ENCODE results near the gene TGOLN2. TPM values are rescaled to one million over a fixed set of nuclear protein-coding genes. Genes with fewer than 3 reads are reported as not detected.

TGOLN2 gene
- total and polyA plus RNA-seq, 10 of the 15 experiments (the other 5 are each of a cell fraction or from before 2014, with no cell fraction given): 13.8 to 92.3 (median 49.4) TPM

- RAD21 ChIA-PET (ENCODE audit: unreplicated experiment): interaction anchor here (2.3 kb wide), 1 partner anchor 9 kb away, joined by 7 read pairs; no protein-coding TSS in a partner anchor
- SMC1A ChIA-PET (ENCODE audit: uncharacterized antibody, unreplicated experiment): interaction anchor here (1.3 to 1.7 kb wide), 2 partner anchors 11 to 17 kb away, joined by 3 to 6 read pairs; no protein-coding TSS in a partner anchor
- DNase-seq (ENCODE audit: low read depth, low spot score) (no peak), ATAC-seq (peak; percentile 54), FAIRE-seq (no peak)
- no TSS peak for BruUV-seq (replicated peaks)
- intact Hi-C loops (cut with micrococcal nuclease; ENCODE audit: unreplicated experiment): no loop called here
- Histone ChIP-seq H3K9ac (ENCODE audit: control insufficient read depth, insufficient read depth, low read length) (no peak overlapping the region), H3K9me3 (replicated peaks; ENCODE audit: control insufficient read depth, insufficient read depth, low read length) (no peaks in the 10 kb centered on the region), H3K36me3 (ENCODE audit: control insufficient read depth in 2 of 2, insufficient read depth in 2 of 2, low read length in 1 of 2) (no peaks in the 10 kb centered on the region; a peak in 1 of 4 replicates), H4K20me1 (ENCODE audit: control insufficient read depth, insufficient read depth) (no peaks in the 10 kb centered on the region), H3K79me2 (ENCODE audit: control insufficient read depth, insufficient read depth, low read length) (no peaks in the 10 kb centered on the region), H3K27me3 (replicated peaks in 1 of 2; ENCODE audit: control insufficient read depth in 2 of 2, insufficient read depth in 2 of 2, low read length in 1 of 2) (no peaks in the 10 kb centered on the region), H3K4me1 (ENCODE audit: control insufficient read depth, insufficient read depth, low read length) (peaks cover 19% of the 10 kb centered on the region), H3K4me2 (ENCODE audit: control insufficient read depth, insufficient read depth) (0 out of 2 replicates have a peak overlapping the region, but pooled peaks have one; percentile 9), H2AFZ (ENCODE audit: control insufficient read depth, low read depth, low read length) (no peak overlapping the region; the same call in 1 of the 2 replicates), H3K27ac (ENCODE audit: control insufficient read depth, insufficient read depth) (no peak overlapping the region), H3K4me3 (no peak overlapping the region)
- TF ChIP-seq SMAD5 (IDR thresholded peaks at IDR 0.05; ENCODE audit: low read depth): no peak
- no peak for TF ChIP-seq MAX (IDR thresholded peaks at IDR 0.05; ENCODE audit: low read depth, low read length)
- TF ChIP-seq EP300 (IDR thresholded peaks at IDR 0.05; ENCODE audit: borderline replicate concordance in 1 of 2, control insufficient read depth in 1 of 2, low read depth in 2 of 2, low read length in 2 of 2): no peak
- no peak for TF ChIP-seq TARDBP (IDR thresholded peaks at IDR 0.05; ENCODE audit: borderline replicate concordance)
- CTCF ChIA-PET: interaction anchor here (0.8 to 3.2 kb wide), 3 partner anchors 9 to 42 kb away, joined by 3 to 27 read pairs (median 4); no protein-coding TSS in a partner anchor
- WGBS (ENCODE audit: insufficient coverage, insufficient replicate concordance, low lambda C conversion rate, missing lambda C conversion rate): 28% methylated on average over 12 of the region's 15 CpGs
- POLR2A ChIA-PET: interaction anchor here (0.8 kb wide), 1 partner anchor 13 kb away, joined by 3 read pairs; no protein-coding TSS in a partner anchor
- in situ Hi-C loops (cut with MboI): no loop called here
These were observed 18.8 kb downstream of the TGOLN2 start for GRCh38 chr2:85308896-85309555.

GRCh38 chr2:85308201-85308600 lies 19.6 kb downstream of the TGOLN2 start:
- Histone ChIP-seq H3K9ac (ENCODE audit: control insufficient read depth, insufficient read depth, low read length) (no peak overlapping the region), H3K4me3 (no peak overlapping the region), H3K27me3 (replicated peaks in 1 of 2; ENCODE audit: control insufficient read depth in 2 of 2, insufficient read depth in 2 of 2, low read length in 1 of 2) (no peaks in the 10 kb centered on the region; a peak in 1 of 4 replicates), H3K9me3 (replicated peaks; ENCODE audit: control insufficient read depth, insufficient read depth, low read length) (no peaks in the 10 kb centered on the region), H3K79me2 (ENCODE audit: control insufficient read depth, insufficient read depth, low read length) (no peaks in the 10 kb centered on the region), H3K4me2 (ENCODE audit: control insufficient read depth, insufficient read depth) (no peak overlapping the region), H4K20me1 (ENCODE audit: control insufficient read depth, insufficient read depth) (no peaks in the 10 kb centered on the region), H3K36me3 (ENCODE audit: control insufficient read depth in 2 of 2, insufficient read depth in 2 of 2, low read length in 1 of 2) (no peaks in the 10 kb centered on the region), H3K4me1 (ENCODE audit: control insufficient read depth, insufficient read depth, low read length) (peaks cover 19% of the 10 kb centered on the region), H3K27ac (ENCODE audit: control insufficient read depth, insufficient read depth) (no peak overlapping the region), H2AFZ (ENCODE audit: control insufficient read depth, low read depth, low read length) (no peak overlapping the region)
- SMC1A ChIA-PET (ENCODE audit: uncharacterized antibody, unreplicated experiment): interaction anchor here (1.3 kb wide), 1 partner anchor 11 kb away, joined by 3 read pairs; no protein-coding TSS in a partner anchor
- in situ Hi-C loops (cut with MboI) (no loop called here), intact Hi-C loops (cut with micrococcal nuclease; ENCODE audit: unreplicated experiment) (no loop called here)
- CTCF ChIA-PET: interaction anchor here (1.2 to 3.2 kb wide), 2 partner anchors 9 to 11 kb away, joined by 3 to 27 read pairs; no protein-coding TSS in a partner anchor
- ATAC-seq (no peak), FAIRE-seq (no peak), DNase-seq (ENCODE audit: low read depth, low spot score) (no peak)
- WGBS (ENCODE audit: insufficient coverage, insufficient replicate concordance, low lambda C conversion rate, missing lambda C conversion rate): 50% methylated on average over 4 of the region's 6 CpGs
- BruUV-seq (replicated peaks): no TSS peak
- POLR2A ChIA-PET: no interaction called here
- RAD21 ChIA-PET (ENCODE audit: unreplicated experiment): no interaction called here
- no peak for TF ChIP-seq SP1 (IDR thresholded peaks at IDR 0.05; ENCODE audit: low read depth, low read length)
- no peak for TF ChIP-seq MXI1 (IDR thresholded peaks at IDR 0.05; ENCODE audit: low read depth, low read length)
- no peak for TF ChIP-seq CTCF (IDR thresholded peaks at IDR 0.05 in 2 of 3, conservative IDR thresholded peaks at IDR 0.05 in 1 of 3; ENCODE audit: control insufficient read depth in 2 of 3, extremely low read depth in 1 of 3, insufficient read depth in 1 of 3, low read depth in 3 of 3, low read length in 3 of 3)
- no peak for TF ChIP-seq HCFC1 (IDR thresholded peaks at IDR 0.05; ENCODE audit: low read length)
- TF ChIP-seq HSF1 (IDR thresholded peaks at IDR 0.05; ENCODE audit: low read depth, low read length): no peak
- TF ChIP-seq TCF3 (IDR thresholded peaks at IDR 0.05; ENCODE audit: borderline replicate concordance, insufficient read depth, low read depth, low read length): no peak
- TF ChIP-seq MYC (IDR thresholded peaks at IDR 0.05; ENCODE audit: insufficient read depth, insufficient read length, insufficient replicate concordance, low read length, severe bottlenecking): no peak
- no peak for TF ChIP-seq MYB (IDR thresholded peaks at IDR 0.05; ENCODE audit: borderline replicate concordance, low read depth, low read length)
